Measurements from ENCODE around the gene KIFC3.

KIFC3 gene

GRCh38 chr16:57764341-57765159 lies 37.7 kb downstream of the KIFC3 start:
- no peak for DNase-seq

DNA sequence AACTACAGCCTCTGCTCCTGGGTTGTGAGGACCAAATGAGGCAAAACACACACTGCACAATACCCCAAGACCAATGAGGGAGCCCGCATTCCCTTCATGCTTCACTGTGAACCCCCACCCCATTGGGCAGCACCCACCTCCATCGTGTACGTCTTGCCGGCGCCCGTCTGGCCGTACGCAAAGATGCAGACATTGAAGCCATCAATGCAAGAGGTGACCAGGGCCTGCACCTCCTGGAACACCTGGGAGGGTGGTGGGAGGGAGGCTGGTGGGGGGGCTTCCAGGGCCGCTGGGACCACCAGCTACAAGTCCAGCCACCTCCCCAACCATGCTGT lies 38.3 kb downstream of the KIFC3 start:
- no peak for DNase-seq

DNA sequence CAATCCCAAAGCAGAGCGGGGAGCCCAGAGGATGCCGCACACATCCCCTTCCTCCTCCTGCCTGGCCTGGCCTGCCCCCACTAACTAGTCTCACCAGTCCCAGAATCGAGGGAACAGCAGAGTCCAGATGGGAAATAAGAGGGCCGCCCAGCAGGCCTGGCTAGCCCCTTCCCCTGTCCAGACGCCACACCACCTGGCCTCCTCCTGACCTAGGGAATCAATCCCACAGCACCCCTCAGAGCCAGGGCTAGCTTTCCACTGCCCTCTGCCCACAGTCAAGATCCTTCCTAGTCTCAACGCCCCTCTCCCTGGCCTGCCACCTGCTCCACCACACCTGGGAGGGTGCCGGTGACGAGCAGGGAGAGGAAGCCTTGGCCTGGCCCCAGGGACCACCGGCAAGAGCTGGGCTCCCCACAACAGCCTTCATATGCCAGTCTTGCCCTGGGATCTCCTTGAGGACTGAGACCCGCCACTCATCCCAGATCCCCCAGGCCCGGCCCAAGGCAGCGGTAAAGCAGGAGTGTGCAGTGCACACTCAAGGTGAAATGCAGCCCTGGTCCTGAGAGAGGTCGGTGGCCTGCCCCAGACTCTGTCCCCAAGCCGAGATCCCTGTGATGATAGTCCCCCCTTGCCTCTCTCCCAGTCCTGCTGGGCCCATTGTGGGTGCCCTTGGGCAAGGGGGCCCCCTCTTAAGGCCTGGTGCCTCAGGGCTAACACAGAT lies 38.8 kb downstream of the KIFC3 start:
- no peak for DNase-seq

DNA sequence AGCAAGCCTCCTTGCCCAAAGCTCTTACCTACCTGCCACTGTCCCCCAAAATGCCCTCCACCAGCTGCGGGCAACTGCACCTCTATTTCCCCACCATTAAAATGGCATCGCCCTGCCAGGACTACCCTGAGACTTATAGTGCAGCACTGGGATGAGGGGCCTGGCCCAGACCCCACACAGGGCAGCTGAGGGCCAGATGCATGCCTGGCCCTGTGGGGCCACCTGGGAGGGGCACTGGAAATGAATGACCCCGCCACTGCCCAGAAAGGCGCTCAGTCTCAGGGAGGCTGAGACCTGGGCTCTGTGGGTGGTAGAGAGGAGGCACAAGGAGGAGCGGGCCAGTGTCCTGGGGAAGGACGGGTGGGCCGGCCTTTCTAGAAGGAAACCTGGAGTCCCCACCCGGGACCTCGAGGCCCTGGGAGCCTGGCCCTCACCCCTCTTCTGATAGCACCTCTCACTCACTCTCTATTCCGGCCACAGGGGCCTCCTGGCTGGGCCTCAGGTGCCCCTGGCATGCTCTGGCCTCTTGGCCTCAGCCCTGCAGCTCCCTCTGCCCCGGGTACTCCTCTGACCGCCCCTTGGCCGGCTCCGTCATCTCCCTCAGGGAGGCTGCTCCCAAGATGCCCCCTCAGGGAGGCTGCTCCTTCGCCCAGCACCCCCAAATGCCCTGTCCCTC lies 39.8 kb downstream of the KIFC3 start:
- no peak for DNase-seq

- no peak for DNase-seq
Measured at GRCh38 chr16:57761957-57762356, 40.3 kb downstream of the KIFC3 start.

DNA sequence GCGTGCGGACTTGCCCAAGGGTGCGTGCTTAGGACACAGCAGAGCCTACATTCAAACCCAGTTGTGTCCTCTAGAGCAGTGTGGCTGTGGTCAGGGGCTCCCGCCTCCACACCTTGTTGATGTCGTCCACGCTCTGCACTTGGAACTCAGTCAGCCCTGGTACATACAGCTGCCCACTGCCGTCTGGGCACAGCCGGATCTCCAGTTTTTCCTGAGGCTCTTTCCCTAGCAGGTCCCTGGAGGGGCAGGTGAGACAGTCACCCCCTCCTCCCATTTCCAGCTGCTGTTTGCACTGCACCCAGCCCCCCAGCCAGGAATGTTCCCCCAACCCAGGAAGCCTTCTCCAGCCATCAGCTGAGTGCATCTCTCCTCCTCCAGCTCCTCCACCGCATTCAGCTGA lies 41.0 kb downstream of the KIFC3 start:
- no peak for DNase-seq

GRCh38 chr16:57760357-57761160 lies 41.7 kb downstream of the KIFC3 start:
- no peak for DNase-seq

DNA sequence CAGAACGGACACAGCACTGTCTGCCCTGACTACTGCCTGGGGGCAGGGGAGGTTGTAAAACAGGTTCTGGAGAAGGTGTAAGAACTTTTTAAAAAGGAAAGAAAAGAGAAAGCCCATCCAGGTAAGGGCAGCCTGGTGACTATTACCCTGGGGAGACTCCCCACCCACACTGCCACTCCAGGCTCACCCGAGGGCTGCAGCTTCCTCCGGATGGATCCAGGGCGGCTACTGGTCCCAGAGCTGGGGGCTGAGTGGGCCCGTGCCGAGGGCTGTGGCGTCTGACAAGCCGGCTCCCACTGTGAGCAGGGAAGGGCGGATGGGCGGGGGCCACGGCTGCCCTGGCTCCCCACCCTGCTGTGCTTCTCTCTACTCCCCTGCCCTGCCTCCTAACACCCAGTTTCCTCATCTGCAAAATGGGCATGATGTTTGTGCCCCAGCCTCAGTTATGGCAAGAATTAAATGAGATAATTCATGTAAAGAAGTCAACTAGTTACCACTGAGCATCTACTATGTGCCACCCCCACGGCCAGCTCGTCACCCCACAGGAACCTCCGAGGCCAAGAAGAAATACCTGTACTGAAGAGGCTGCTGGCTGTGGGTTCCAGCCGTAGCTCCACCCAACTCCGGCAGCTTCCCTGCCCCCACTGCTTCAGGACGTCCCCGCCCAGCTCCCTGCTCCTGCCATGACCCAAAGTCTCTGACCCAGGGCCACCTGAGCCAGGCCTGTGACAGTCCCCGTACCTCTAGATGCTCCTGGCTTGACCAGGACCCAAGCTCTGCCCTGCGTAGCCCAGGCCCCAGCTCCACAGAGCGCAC lies 42.5 kb downstream of the KIFC3 start:
- no peak for DNase-seq

DNA sequence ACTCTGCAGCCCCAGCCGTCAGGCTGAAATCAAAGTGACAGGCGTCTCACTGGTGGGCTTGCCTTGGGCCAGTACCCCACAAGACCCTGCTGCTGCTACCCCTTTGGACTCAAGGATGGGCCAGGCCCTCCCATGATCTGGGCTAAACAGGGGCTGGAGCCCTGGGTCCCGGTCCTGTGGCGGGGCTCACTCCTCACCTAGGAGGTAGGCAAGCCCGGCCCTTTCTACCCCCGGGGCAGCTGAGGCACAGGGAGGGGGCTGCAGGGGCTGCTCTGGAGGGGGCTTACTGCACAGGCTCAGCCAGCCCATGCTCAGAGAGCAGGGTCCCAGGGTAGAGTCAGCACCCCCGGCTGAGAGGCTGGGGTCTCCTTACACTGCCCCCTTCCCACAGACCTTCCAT lies 43.2 kb downstream of the KIFC3 start:
- no peak for DNase-seq

GRCh38 chr16:57758331-57759117 lies 43.8 kb downstream of the KIFC3 start:
- no peak for DNase-seq

DNA sequence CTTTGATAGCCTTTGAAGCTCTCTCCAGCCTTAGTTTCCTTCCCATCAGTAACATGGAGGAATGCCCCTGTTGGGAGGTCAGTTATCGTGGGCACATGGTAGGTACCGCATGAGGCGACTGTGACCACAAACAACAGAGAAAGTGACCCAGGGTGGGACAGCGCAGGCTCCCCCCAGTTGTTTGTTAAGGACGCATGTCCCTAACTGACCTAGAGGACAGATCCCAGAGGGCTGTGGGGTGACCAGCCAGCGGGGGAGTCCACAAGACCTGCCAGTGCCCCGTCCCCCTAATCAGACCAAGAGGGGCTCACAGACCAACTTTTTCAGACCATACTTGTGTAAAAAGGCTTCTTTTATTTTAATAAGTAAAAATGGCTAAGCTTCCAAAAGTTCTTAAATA lies 44.4 kb downstream of the KIFC3 start:
- DNase-seq, result no peak

- peak; percentile 83 for DNase-seq
Measured at GRCh38 chr16:57757326-57757786, 44.9 kb downstream of the KIFC3 start.

DNA sequence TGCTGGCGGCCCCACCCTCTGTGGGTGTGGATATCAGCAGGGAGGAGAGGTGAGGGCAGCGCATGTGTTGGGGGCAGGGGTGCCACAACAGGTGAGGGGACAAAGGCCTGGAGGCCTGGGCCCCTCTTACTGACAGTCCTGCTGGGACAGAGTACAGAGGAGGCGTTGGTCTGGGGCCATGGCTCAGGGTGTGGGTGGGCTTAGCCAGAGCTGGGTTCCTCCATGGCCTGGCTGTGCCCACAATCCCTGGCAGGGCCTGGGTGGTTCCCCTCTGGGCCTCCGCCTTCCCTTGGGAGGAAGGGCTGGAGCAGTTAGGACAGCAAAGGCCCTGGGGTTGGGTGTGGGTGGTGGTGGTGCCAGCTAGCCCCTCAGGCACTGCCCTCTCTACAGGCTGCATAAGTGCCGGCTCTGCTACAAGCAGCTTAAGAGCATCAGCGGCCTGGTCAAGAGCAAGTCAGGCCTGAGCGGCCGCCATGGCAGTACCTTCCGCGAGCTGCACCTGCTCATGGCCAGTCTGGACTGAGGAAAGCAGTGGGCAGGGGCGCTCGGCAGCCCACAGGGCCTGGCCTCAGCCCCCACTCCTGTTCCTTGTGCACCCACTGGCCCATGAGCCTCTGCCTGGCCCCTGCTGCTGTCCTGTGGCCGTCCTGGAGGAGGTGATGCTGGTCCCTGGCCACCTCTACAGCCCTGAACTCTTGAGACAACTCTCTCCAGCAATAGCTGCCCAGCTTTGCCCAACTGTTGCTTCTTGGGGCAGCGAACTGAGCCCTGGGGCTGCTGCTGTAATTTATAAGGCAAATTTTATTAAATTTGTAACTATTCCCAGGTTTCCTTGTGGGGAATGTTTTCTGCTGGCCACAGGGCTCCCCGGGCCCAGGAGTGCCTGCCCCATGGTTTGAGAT lies 45.6 kb downstream of the KIFC3 start:
- no peak for DNase-seq

GRCh38 chr16:57755726-57756423 lies 46.4 kb downstream of the KIFC3 start:
- no peak for DNase-seq

DNA sequence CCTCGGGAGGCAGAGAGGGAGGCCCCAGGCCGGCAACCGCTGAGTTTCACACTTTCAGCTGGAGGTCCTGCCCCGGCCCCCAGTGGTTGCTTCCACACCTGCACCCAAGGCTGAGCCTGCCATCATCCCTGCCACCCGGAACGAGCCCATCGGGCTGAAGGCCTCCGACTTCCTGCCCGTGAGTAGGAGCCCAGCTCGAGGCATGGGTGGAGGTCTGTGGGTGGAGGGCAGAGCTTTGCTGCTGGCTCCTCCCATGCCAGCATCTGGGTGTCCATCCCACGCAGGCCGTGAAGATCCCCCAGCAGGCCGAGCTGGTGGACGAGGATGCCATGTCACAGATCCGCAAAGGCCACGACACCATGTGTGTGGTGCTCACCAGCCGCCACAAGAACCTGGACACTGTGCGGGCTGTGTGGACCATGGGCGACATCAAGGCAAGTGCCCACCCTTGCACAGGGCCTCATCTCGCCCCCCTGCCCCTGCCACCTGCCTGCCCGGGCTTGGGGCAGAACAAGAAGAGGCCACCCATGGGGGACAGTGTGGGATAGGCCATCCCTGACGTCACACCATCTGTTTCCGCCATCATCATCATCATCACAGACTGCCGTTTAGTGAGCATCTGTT lies 47.1 kb downstream of the KIFC3 start:
- DNase-seq, result no peak

- DNase-seq, result no peak
Measured at GRCh38 chr16:57754354-57755060, 47.8 kb downstream of the KIFC3 start.

GRCh38 chr16:57753448-57754353 lies 48.6 kb downstream of the KIFC3 start:
- DNase-seq, result no peak
